ENCODE results near the gene ITPK1. TPM values are rescaled to one million over a fixed set of nuclear protein-coding genes. Genes with fewer than 3 reads are reported as not detected.

The ITPK1 gene
- polyA plus RNA-seq, 1 of the 3 experiments (the other 2 are of a cell fraction): 23.2 TPM

DNA sequence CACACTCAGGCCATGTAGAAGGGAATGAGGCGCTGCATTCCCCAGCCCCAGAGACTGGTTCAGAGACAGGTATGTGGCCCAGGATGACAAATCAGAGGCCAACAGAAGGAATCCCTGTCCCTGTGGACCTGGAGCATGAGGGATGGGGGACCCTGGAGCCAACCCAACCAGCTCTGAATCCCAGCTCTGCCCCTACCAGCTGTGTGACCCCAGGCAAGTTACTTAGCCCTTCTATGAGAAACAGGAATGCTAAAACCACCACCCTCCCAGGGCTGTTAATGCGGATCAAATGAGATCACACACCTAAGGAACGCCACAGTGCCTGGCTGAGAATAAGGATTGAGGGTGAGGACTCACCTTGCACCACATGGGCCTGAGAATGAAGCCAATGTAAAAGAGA lies 15.6 kb downstream of the ITPK1 start:
- no peaks in the 10 kb centered on the region for H3K9me3 ChIP-seq
- ChIA-PET POLR2A (no interaction called here), CTCF (interaction anchor here (1.7 to 13.1 kb wide), 2 partner anchors 12 to 148 kb away, joined by 3 to 135 read pairs; no protein-coding TSS in a partner anchor)
- TF ChIP-seq, protein P1, sequence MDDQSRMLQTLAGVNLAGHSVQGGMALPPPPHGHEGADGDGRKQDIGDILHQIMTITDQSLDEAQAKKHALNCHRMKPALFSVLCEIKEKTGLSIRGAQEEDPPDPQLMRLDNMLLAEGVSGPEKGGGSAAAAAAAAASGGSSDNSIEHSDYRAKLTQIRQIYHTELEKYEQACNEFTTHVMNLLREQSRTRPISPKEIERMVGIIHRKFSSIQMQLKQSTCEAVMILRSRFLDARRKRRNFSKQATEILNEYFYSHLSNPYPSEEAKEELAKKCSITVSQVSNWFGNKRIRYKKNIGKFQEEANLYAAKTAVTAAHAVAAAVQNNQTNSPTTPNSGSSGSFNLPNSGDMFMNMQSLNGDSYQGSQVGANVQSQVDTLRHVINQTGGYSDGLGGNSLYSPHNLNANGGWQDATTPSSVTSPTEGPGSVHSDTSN (IDR thresholded peaks at IDR 0.05): no peak
- no peak for TF ChIP-seq YY1 (IDR thresholded peaks at IDR 0.05; ENCODE audit: low read depth)
- no peak for TF ChIP-seq TCF12 (IDR thresholded peaks at IDR 0.05)
- no peak for TF ChIP-seq RFX5 (IDR thresholded peaks at IDR 0.05; ENCODE audit: low read length)
- no peak for TF ChIP-seq RXRA (IDR thresholded peaks at IDR 0.05; ENCODE audit: borderline replicate concordance, low read depth)
- no peak for TF ChIP-seq FOXJ3 (CRISPR knock-in tag; IDR thresholded peaks at IDR 0.05)
- TF ChIP-seq JUND (IDR thresholded peaks at IDR 0.05): no peak
- TF ChIP-seq NFIC (IDR thresholded peaks at IDR 0.05; ENCODE audit: borderline replicate concordance): no peak
- TF ChIP-seq RAD21 (IDR thresholded peaks at IDR 0.05; ENCODE audit: low read length): no peak
- TF ChIP-seq NRF1 (IDR thresholded peaks at IDR 0.05; ENCODE audit: low read depth, low read length): no peak
- TF ChIP-seq MXI1 (IDR thresholded peaks at IDR 0.05; ENCODE audit: low read depth, low read length): no peak
- no peak for TF ChIP-seq MEF2A (IDR thresholded peaks at IDR 0.05; ENCODE audit: borderline replicate concordance, low read depth)
- TF ChIP-seq POLR2AphosphoS5 (IDR thresholded peaks at IDR 0.05; ENCODE audit: low read depth, low read length): no peak
- TF ChIP-seq, protein P2, sequence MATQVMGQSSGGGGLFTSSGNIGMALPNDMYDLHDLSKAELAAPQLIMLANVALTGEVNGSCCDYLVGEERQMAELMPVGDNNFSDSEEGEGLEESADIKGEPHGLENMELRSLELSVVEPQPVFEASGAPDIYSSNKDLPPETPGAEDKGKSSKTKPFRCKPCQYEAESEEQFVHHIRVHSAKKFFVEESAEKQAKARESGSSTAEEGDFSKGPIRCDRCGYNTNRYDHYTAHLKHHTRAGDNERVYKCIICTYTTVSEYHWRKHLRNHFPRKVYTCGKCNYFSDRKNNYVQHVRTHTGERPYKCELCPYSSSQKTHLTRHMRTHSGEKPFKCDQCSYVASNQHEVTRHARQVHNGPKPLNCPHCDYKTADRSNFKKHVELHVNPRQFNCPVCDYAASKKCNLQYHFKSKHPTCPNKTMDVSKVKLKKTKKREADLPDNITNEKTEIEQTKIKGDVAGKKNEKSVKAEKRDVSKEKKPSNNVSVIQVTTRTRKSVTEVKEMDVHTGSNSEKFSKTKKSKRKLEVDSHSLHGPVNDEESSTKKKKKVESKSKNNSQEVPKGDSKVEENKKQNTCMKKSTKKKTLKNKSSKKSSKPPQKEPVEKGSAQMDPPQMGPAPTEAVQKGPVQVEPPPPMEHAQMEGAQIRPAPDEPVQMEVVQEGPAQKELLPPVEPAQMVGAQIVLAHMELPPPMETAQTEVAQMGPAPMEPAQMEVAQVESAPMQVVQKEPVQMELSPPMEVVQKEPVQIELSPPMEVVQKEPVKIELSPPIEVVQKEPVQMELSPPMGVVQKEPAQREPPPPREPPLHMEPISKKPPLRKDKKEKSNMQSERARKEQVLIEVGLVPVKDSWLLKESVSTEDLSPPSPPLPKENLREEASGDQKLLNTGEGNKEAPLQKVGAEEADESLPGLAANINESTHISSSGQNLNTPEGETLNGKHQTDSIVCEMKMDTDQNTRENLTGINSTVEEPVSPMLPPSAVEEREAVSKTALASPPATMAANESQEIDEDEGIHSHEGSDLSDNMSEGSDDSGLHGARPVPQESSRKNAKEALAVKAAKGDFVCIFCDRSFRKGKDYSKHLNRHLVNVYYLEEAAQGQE (IDR thresholded peaks at IDR 0.05; ENCODE audit: low read depth, low read length): no peak
- TF ChIP-seq FOXM1 (IDR thresholded peaks at IDR 0.05; ENCODE audit: low read depth): no peak
- peaks cover 0 to 46% of the 10 kb centered on the region in 2 experiments; a peak in 1 of 4 replicates for H3K4me1 ChIP-seq (ENCODE audit: control insufficient read depth in 1 of 2, insufficient read depth in 2 of 2, low read depth in 1 of 2, low read length in 1 of 2)
- H3K36me3 ChIP-seq (replicated peaks in 1 of 2; ENCODE audit: control insufficient read depth in 1 of 2, insufficient read depth in 2 of 2, low read length in 1 of 2): no peaks in the 10 kb centered on the region
- 0 out of 2 replicates have a peak, but pooled peaks cover 4% of the 10 kb centered on the region for H4K20me1 ChIP-seq (ENCODE audit: insufficient read depth)
- H3K79me2 ChIP-seq (ENCODE audit: insufficient read depth): no peaks in the 10 kb centered on the region; the same call in 1 of the 2 replicates
- H3K4me3 ChIP-seq (ENCODE audit: low read depth in 2 of 2, low read length in 1 of 2): no peak overlapping the region
- no peaks in the 10 kb centered on the region for H3K9me2 ChIP-seq
- no peak for DNase-seq
- peak overlapping the region in 1 of 2 experiments; percentile 20; a peak in 1 of 4 replicates for H3K27ac ChIP-seq (ENCODE audit: low read depth in 2 of 2, low read length in 1 of 2)
- 93% methylated on average over 3 of the region's 3 CpGs for whole genome bisulfite sequencing (ENCODE audit: low lambda C conversion rate)
- H3K4me2 ChIP-seq: no peak overlapping the region
- H2AFZ ChIP-seq (ENCODE audit: low read depth): no peak overlapping the region
- no peaks in the 10 kb centered on the region for H3F3A ChIP-seq (replicated peaks; ENCODE audit: insufficient read depth)
- H3K9ac ChIP-seq: no peak overlapping the region
- H3K27me3 ChIP-seq (ENCODE audit: insufficient read depth): no peaks in the 10 kb centered on the region

DNA sequence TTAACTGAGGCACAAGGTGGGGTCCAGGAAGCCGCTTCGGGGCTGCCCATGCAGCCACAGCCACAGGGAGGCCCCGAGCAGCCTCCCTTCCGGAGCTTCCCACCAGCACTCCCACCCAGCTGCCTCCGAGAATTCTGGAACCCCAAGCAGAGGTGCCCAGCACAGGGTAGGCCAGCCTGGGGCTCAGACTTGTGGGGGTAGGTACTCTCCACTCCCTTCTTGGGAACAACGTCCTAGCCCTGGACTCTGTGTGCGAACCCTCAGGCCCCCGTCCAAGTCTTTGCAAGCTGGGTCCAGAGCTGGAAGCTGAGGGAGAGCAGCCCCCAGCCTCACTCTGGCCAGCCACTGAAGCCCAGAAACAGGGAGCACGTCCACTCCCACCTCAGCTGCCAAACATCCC lies 16.1 kb downstream of the ITPK1 start:
- CTCF ChIA-PET: interaction anchor here (13.1 kb wide), 1 partner anchor 13 kb away, joined by 135 read pairs; no protein-coding TSS in a partner anchor
- H3K9ac ChIP-seq: no peak overlapping the region

More for the DNA sequence above, 16.1 kb downstream of the ITPK1 start:
- H3K4me3 ChIP-seq (ENCODE audit: low read depth in 2 of 2, low read length in 1 of 2): no peak overlapping the region
- TF ChIP-seq, protein P3, sequence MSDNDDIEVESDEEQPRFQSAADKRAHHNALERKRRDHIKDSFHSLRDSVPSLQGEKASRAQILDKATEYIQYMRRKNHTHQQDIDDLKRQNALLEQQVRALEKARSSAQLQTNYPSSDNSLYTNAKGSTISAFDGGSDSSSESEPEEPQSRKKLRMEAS (IDR thresholded peaks at IDR 0.05; ENCODE audit: low read depth): no peak
- TF ChIP-seq MEF2A (IDR thresholded peaks at IDR 0.05; ENCODE audit: borderline replicate concordance, low read depth): no peak
- TF ChIP-seq SIN3A (IDR thresholded peaks at IDR 0.05; ENCODE audit: borderline replicate concordance, low read depth, low read length): no peak
- no peak for TF ChIP-seq CHD2 (IDR thresholded peaks at IDR 0.05; ENCODE audit: low read length, partially characterized antibody)
- TF ChIP-seq, protein P4, sequence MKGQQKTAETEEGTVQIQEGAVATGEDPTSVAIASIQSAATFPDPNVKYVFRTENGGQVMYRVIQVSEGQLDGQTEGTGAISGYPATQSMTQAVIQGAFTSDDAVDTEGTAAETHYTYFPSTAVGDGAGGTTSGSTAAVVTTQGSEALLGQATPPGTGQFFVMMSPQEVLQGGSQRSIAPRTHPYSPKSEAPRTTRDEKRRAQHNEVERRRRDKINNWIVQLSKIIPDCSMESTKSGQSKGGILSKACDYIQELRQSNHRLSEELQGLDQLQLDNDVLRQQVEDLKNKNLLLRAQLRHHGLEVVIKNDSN (IDR thresholded peaks at IDR 0.05; ENCODE audit: borderline replicate concordance, low read depth): no peak
- TF ChIP-seq GATA2 (CRISPR knock-in tag; IDR thresholded peaks at IDR 0.05): no peak
- no peak for TF ChIP-seq JUND (IDR thresholded peaks at IDR 0.05)
- no peak for TF ChIP-seq FOXJ3 (CRISPR knock-in tag; IDR thresholded peaks at IDR 0.05)
- no peak for TF ChIP-seq NFIC (IDR thresholded peaks at IDR 0.05; ENCODE audit: borderline replicate concordance)
- no peak for TF ChIP-seq ELF1 (IDR thresholded peaks at IDR 0.05)
- TF ChIP-seq FOXM1 (IDR thresholded peaks at IDR 0.05; ENCODE audit: low read depth): no peak
- DNase-seq: no peak
- H3K27ac ChIP-seq (ENCODE audit: low read depth in 2 of 2, low read length in 1 of 2): no peak overlapping the region; a peak in 1 of 4 replicates
- H3K9me2 ChIP-seq: no peaks in the 10 kb centered on the region
- no peaks in the 10 kb centered on the region for H3F3A ChIP-seq (replicated peaks; ENCODE audit: insufficient read depth)
- no peaks in the 10 kb centered on the region for H3K27me3 ChIP-seq (ENCODE audit: insufficient read depth)
- H3K4me1 ChIP-seq (ENCODE audit: control insufficient read depth in 1 of 2, insufficient read depth in 2 of 2, low read depth in 1 of 2, low read length in 1 of 2): peaks cover 0 to 46% of the 10 kb centered on the region in 2 experiments; a peak in 1 of 4 replicates
- 94% methylated on average over 5 of the region's 9 CpGs for WGBS (ENCODE audit: low lambda C conversion rate)
- H3K9me3 ChIP-seq: no peaks in the 10 kb centered on the region
- POLR2A ChIA-PET: no interaction called here
- 0 out of 2 replicates have a peak, but pooled peaks cover 4% of the 10 kb centered on the region for H4K20me1 ChIP-seq (ENCODE audit: insufficient read depth)
- H3K4me2 ChIP-seq: no peak overlapping the region
- H2AFZ ChIP-seq (ENCODE audit: low read depth): no peak overlapping the region
- H3K79me2 ChIP-seq (ENCODE audit: insufficient read depth): no peaks in the 10 kb centered on the region; the same call in 1 of the 2 replicates
- no peaks in the 10 kb centered on the region for H3K36me3 ChIP-seq (replicated peaks in 1 of 2; ENCODE audit: control insufficient read depth in 1 of 2, insufficient read depth in 2 of 2, low read length in 1 of 2)

Data from SK-N-SH (cell line).